GM21723 (cell line): Measurements from ENCODE around the gene ABCA12.

Experiments
- ATAC-seq: cut with Tn5 transposase; IDR thresholded peaks from one replicate; pipeline ENCODE4 v1.9.1; 2021; ENCODE audit warnings: mild to moderate bottlenecking, moderate library complexity; ENCODE audit not compliant: unreplicated experiment

The ABCA12 gene

DNA sequence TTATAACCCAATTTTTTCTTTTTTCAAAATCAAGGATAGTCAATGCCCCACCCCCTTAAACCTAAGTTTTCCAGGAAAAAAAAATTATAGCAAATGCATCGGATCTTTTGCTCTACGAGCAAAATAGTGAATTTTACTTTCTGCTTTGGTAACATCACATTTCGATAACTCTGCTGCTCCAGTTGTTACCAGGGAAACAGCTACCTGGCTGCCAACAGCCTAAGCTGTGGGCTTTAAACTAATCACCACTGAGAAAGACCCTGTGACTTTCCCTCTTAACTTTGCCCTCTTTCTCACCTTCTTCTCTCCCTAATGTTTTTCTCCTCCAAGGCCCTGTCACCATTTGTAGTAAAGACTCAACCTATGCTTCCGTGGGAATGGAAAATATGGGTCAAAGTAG is 145.5 kb downstream of the ABCA12 start:
- no peak for ATAC-seq

DNA sequence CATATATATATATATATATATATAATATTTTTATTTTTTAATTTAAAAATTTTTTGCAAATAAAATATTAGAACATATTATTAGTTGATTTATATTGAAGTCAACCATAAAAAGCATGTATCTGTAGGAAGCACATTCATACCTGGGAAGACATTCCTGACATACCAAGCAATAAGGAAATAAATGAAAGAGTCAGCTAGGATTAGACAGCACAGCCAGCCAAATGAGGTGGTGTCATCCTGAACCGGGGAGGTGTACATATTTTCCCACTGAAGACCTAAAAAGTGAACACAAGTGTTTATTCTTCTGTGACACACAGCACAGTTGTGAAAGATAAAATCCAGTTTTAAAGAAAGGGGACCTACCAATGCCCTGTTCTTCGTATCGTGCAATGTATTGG is 149.2 kb downstream of the ABCA12 start:
- no peak for ATAC-seq

DNA sequence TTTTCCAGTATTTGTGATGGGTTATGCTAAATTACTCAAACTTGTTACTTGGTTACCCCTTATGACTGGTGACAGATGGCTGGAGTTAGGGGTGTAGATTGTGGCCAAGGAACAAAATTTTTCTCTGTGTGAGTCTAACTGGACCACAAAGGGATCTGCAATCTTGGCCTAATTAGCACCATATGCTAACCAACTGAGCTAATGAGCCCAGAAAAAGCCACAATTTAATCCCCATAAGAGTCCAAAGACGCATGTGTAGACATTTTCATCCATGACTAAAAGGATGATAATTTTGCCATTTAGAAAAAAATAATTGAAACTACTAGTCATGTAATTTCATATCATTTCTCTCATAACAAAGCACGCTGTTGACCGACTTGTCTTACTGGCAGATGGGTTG is 151.2 kb downstream of the ABCA12 start:
- ATAC-seq, result no peak

DNA sequence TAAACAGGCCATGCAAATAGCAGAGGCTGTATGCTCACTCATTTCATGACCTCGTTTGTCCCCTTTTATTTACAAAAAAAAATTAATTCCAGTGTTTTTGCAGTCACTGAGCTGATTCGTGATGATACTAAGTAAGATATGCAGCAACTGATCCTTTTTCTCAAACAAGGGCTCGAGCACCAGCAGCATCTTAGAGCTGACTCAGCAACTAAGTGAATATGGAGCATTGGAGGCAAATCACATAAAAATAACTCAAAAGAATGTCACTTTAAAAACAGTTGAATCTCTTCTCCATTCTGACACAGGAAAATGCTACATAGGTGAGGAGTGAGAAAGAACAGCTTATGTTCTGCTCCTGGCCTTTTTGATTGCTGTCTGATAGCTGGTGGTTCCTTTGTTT is 152.8 kb downstream of the ABCA12 start:
- no peak for ATAC-seq

DNA sequence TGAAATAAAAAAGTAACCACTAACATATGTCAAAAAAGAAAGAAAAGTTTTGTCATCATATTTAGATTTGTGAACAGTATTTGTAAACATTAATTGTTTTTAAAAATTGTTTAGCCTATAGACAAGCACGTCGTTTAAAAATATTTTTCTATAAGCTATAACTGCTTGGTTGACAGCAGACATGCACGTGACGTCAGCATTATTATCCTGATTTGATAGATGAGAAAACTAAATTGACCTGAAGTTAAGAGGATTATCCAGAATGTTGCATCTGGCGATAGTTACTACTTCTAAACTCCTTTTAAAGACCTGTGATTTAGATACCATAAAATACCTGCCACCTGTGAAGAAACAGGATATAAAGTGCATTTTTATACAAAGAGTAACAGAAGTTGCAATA is 172.0 kb downstream of the ABCA12 start:
- no peak for ATAC-seq

DNA sequence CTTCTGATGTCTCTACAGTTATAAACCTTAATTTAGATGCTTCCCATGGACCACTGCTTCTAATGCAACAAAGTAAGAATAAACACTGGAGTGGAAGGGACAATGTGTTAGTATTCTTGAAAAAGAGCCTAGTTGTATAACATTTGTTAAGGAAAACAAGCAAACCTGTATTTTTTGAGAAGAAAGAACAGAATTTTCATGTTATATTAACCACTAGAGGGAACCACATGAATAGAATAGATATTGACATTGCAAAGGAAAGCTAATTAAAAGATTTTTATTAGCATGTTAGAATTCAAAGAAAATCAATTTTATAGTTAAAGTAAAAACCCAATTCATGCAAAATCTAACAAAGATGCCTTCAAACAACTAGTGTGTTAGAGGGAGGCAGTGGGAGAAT is 177.7 kb downstream of the ABCA12 start:
- ATAC-seq, result no peak

DNA sequence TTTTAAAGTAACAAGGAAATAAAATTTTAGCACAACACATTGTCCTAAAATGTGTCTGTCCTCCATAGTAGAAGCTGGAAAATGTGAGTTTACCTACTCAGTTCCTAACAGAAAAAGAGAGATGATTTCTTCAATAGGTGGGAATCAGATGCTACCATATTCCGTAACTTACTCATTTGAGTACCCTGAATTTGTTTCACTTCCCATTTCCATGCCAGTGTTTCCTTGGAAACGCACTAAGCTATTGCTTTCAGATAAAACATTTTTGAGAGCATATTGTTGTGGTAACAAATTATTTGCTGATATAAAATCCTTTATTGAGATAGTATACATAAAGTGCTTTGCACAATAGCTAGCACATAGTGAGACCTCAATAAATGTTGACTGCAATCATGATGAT is 191.5 kb downstream of the ABCA12 start:
- ATAC-seq, result no peak

DNA sequence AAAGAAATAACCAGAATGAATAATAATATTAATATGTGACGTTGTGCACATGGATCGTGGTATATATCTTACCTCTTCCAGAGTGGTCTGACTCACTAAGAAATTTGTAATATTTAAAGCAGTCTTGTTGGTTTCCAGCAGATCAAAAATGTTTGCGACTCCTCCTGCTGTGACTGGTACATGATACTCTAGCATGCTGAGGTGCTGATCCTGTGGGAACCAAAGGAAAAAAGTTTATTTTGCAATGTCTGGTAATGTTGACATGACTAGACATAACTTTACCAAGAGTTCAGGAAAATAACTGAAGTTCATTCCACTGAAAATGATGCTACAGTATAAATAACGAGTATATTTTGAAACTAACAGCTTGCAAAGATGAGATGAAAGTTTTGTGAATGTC is 204.4 kb downstream of the ABCA12 start:
- no peak for ATAC-seq

DNA sequence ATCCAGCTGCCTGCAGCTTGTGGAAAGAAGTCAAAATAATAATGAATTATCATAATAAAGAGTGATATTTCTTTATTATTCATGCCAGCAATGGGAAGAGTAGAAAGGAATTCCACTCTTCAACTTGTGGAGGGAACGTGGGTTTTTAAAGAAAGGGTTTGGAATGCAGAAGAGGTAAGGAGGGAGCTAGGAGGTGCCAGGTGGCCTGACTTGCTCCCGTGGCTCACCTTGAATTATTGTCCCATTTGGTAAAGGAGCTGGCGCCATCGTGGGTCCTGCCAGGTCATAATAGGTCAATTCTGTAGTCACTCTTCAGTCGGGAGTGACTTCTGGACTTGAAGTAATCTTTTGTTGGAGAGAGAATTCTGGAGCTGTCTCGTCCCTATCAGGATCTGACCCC is 233.8 kb downstream of the ABCA12 start:
- no peak for ATAC-seq

DNA sequence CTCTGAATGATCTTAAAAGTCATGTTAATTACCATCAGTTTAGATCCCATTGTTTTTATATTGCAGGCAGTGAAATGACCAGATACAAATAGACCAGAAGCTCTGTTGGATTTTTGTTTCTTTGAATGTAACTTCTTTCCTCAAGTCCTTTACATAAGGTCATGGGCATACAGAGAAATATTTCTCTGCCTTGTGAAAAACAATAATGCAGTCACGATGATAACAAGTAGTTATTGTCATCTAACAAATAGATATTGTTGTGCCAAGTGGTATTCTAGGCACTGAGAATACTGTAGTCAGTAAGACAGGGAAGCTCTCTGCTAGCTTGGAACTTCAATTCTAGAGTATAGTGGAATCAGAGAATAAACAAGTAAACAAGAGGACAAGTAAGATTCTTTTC is 234.2 kb downstream of the ABCA12 start:
- ATAC-seq, result no peak

DNA sequence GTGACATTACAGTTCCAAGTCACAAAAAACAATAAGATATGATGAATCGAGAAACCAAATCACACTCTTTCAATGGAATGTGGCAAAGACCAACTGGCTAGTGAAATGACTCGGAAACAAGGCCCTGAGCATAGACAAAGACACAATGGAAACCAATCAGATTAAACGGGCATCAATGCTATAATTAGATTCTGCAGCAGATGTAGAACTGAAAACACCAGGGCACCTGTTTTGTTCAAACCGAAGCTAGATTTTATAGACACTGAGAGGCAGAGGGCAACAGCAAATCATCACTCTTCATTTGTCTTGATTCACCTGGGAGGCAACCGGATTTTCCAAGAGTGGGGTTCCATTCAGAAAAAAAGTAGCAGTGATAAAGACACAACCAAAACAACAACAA is 236.1 kb downstream of the ABCA12 start:
- no peak for ATAC-seq

DNA sequence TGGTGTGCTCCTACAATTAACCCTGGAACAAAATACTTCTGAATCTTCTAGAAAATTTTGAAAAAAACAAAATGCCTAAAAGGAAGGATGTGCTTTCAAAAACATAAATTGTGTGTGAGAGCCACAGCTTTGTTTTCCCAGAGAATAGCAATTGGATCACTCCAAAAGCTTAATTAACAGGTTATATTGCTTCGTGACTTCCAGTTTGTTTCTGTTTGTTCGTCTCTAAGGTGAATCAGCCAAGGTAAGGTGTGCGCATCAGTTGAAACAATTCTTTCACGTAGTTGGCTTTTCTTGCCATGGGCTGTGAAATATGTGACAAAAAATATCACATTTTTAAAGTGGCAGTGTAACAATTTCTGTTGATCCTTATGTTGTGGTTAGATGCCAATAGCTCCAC is 238.7 kb downstream of the ABCA12 start:
- no peak for ATAC-seq

DNA sequence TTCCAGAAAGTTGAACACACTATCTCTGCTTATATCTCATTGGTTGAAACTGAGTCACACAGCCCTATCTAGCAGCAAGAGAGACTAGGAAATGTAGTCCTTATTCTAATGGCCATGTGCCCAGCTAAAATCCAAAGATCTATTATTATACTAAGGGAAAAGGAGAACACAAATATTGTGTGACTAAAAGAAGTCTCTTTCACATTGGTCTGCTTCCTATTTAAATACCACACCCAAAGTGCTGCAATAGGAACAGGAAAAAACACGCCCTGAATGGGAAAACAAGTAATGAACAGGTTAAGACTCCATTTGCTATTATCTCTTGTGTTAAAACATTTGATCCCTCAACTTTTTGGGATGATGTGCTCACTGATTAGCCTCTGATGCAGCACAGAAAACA is 242.2 kb downstream of the ABCA12 start:
- ATAC-seq, result no peak

DNA sequence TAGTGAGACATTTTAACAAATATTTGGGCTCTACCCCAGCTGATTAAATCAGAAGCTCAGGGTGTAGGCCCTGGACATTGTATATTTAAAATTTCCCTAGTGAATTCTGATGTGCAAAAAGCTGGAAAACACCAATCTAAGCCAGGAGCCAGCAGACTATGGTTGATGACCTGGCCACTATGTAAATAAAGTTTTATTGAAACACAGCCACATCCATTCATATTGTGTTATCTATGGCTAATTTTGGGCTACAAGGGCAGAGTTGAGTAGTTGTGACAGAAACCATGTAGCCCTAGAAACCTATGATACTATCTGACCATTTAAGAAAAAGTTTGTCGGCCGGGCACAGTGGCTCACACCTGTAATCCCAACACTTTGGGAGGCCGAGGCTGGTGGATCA is 243.0 kb downstream of the ABCA12 start:
- ATAC-seq, result no peak

DNA sequence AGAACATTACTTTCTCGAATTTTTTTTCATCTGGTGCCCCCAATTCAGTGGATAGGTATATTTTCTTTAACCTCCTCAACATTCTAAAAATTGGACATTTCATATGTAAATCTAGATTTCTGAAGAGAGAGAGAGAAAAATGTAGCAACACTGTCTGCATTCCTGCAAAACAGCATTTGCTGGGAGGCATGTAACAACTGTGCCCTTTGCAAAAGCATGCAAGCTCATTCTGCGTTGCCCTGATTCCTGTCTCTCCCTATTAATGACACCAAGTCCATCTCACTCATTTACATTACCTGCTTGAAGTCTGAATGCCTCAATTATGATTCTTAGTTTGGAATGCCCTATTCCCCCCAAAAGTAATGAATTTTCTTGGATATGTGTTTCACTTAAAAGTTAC is 249.1 kb downstream of the ABCA12 start:
- no peak for ATAC-seq

DNA sequence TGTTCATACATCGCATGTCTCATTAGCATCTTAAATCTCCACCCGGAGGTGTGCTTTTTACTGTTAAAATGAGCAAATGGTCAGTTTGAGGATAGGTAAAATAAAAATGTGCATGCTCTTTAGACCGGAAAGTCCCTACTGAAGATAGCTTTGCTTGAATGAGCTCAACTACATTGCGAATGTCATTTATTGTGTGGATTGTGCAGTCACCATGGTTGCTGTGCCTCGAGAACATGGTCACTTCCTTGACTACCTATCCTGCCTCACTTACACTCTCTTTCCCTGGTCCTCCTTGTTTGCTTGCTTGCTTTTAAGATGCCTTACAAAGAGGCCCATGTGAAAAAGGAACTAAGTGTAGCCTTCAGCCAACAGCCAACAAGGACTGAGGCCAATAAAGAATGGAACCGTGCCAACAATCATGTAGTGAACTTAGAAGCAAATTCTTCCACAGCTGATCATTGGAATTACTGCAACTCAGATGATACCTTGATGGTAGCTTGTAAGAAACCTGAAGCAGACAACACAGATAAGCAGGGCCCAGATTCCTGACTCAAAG is 256.7 kb downstream of the ABCA12 start:
- no peak for ATAC-seq
